Right kidney (tissue), 9 donors: ENCODE measurements around the gene AEBP2.
A peak's percentile ranks its signal among the peaks of the same experiment; 100 is the strongest.
"Not testable (repeated sequence)": the region's sequence is repeated elsewhere in the genome, so short reads cannot be mapped to it uniquely, and the experiment has no call there.

Experiments used
- DNase-seq: peaks from one replicate; pipeline ENCODE4 v3.0.0-alpha.2; 2016
- long read RNA-seq, 8 donors: transcript quantifications; one replicate each; lab custom pipeline, GENCODE V29; 2026

Gene AEBP2, protein sequence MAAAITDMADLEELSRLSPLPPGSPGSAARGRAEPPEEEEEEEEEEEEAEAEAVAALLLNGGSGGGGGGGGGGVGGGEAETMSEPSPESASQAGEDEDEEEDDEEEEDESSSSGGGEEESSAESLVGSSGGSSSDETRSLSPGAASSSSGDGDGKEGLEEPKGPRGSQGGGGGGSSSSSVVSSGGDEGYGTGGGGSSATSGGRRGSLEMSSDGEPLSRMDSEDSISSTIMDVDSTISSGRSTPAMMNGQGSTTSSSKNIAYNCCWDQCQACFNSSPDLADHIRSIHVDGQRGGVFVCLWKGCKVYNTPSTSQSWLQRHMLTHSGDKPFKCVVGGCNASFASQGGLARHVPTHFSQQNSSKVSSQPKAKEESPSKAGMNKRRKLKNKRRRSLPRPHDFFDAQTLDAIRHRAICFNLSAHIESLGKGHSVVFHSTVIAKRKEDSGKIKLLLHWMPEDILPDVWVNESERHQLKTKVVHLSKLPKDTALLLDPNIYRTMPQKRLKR
- long read RNA-seq, donor 1, full-length matches to known transcripts, result 4 of 4 reads
- long read RNA-seq, donor 1, partial matches to known transcripts, result 0 of 4 reads
- long read RNA-seq, donor 1, other reads (novel, unspliced or antisense), result 0 of 4 reads
- long read RNA-seq, donor 2, full-length matches to known transcripts, result 3 of 3 reads
- long read RNA-seq, donor 2, partial matches to known transcripts, result 0 of 3 reads
- long read RNA-seq, donor 2, other reads (novel, unspliced or antisense), result 0 of 3 reads
- long read RNA-seq, donor 3, partial matches to known transcripts, result 0 of 3 reads
- long read RNA-seq, donor 3, other reads (novel, unspliced or antisense), result 0 of 3 reads
- long read RNA-seq, donor 4, full-length matches to known transcripts, result 6 of 6 reads
- long read RNA-seq, donor 4, partial matches to known transcripts, result 0 of 6 reads
- long read RNA-seq, donor 4, other reads (novel, unspliced or antisense), result 0 of 6 reads
- long read RNA-seq, donor 5, full-length matches to known transcripts, result 3 of 3 reads
- long read RNA-seq, donor 5, partial matches to known transcripts, result 0 of 3 reads
- long read RNA-seq, donor 5, other reads (novel, unspliced or antisense), result 0 of 3 reads
- long read RNA-seq, donor 6, full-length matches to known transcripts, result 6 of 6 reads
- long read RNA-seq, donor 6, partial matches to known transcripts, result 0 of 6 reads
- long read RNA-seq, donor 6, other reads (novel, unspliced or antisense), result 0 of 6 reads
- long read RNA-seq, donor 7, full-length matches to known transcripts, result 11 of 16 reads
- long read RNA-seq, donor 7, partial matches to known transcripts, result 5 of 16 reads
- long read RNA-seq, donor 7, other reads (novel, unspliced or antisense), result 0 of 16 reads
- long read RNA-seq, donor 8, full-length matches to known transcripts, result 5 of 5 reads
- long read RNA-seq, donor 8, partial matches to known transcripts, result 0 of 5 reads
- long read RNA-seq, donor 8, other reads (novel, unspliced or antisense), result 0 of 5 reads

DNA sequence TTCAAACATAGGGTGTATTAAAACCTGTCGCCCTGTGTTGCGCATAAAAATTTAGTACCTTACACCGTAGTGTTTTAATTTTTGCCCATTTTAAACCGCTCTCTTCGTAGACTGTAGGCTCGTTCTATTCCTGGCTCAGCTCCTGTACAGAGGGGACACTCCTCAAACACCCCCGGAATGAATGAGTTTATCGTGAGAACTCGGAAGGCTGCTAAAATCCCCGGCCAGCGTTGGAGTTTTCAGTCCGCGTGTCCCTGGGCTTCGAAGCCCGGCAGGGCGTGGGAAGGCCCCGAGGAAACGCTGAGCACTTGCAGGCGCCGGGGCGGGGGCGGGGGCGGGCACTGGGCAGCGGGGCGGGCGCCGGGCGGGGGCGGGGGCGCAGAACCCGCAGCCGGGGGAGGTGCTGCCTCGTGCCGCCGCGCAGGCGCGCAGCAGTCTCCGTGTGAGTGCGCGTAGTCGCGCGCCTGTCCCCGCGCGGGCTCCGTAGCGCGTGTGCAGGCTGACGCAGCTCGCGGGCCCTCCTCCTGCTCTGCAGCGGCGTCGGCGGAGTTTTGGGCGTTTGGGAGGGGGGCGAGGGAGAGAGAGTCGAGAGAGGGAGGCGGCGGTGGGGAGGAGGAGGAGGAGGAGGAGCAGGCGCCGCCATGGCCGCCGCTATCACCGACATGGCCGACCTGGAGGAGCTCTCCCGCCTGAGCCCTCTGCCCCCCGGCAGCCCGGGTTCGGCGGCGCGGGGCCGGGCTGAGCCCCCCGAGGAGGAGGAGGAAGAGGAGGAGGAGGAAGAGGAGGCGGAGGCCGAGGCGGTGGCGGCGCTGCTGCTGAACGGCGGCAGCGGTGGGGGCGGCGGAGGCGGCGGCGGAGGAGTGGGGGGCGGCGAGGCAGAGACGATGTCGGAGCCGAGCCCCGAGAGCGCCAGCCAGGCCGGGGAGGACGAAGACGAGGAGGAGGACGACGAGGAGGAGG lies at the start of gene AEBP2:
Gene AEBP2, plus strand, starts transcription at position 434 of the 960 bp plus-strand sequence. Its CDS starts 208 bp downstream, at position 642.
- DNase-seq, result peak; percentile 91

DNA sequence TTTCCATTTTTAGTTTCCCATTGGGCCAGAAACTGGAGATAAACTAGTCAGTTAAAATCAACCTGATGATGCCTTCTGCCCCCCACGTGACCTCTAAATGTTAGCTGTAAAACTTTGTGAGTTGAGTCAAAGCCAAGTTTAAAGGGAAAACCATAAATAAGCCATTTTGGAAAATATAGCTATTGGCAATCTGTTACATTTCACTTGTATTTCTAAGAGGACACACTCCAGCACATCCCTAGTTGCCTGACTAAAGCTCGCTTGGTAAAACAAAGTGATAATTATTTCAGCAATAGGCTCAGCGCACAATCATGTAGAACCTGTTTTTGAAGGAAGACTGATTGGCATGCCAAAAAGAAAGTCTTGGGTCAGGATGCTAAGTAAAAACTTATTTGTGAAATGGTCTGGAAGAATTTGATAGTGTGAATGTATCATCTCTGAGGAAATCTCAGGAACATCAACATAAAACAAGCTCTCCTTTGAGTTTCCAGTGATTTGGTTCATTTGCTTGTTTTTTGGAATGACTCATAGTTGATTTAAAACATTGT lies 49.2 kb upstream of the AEBP2 start:
- DNase-seq, result no peak

DNA sequence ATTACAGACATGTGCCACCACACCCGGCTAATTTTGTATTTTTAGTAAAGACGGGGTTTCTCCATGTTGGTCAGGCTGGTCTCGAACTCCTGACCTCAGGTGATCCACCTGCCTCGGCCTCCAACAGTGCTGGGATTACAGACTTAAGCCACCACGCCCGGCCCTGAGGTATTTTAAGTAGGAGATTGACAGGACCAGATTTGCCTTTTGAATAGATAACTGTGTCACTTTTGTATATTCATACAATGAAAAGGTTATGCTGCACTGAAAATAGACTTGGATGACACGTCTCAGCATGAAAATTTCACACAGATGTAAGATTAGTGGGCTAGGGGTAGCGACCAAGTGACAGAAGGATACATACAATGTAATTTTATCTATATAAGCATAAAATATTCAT lies 46.6 kb upstream of the AEBP2 start:
- not testable (repeated sequence) for DNase-seq

DNA sequence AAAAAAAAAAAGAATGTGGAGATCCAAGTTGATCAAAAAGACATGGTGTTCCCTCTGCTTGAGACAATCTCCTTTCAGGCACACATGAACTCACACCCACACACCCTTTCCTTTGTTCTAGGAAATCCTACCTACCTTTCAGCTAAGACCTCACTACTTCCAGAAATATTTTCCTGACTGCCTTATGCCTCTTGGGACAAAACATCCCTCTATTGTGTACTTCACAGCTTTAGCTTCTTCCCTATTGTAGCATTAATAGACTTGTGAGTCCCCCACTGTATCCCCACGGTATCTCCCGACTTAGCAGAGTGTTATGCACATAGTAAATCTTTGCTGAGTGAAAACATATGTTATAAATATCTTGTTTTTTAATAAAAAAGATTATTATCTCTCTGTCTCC lies 44.9 kb upstream of the AEBP2 start:
- no peak for DNase-seq

DNA sequence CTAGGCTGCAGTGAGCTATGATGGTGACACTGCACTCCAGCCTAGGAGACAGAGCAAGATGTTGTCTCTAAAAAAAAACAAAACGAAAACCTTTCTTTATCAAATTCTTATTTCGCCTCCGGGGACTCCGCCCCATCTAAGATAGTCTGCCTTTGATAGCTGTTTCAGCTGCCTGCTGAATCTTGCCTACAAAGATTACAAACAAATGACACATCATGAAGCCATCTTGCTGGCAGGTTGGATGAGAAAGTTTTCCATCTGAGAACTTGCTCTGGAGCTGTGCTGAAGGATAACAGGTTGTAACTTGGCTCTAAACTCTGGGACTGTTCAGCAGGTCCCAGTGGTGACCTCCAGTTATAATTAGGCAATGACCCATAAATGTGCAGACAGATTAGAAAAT lies 41.8 kb upstream of the AEBP2 start:
- no peak for DNase-seq

DNA sequence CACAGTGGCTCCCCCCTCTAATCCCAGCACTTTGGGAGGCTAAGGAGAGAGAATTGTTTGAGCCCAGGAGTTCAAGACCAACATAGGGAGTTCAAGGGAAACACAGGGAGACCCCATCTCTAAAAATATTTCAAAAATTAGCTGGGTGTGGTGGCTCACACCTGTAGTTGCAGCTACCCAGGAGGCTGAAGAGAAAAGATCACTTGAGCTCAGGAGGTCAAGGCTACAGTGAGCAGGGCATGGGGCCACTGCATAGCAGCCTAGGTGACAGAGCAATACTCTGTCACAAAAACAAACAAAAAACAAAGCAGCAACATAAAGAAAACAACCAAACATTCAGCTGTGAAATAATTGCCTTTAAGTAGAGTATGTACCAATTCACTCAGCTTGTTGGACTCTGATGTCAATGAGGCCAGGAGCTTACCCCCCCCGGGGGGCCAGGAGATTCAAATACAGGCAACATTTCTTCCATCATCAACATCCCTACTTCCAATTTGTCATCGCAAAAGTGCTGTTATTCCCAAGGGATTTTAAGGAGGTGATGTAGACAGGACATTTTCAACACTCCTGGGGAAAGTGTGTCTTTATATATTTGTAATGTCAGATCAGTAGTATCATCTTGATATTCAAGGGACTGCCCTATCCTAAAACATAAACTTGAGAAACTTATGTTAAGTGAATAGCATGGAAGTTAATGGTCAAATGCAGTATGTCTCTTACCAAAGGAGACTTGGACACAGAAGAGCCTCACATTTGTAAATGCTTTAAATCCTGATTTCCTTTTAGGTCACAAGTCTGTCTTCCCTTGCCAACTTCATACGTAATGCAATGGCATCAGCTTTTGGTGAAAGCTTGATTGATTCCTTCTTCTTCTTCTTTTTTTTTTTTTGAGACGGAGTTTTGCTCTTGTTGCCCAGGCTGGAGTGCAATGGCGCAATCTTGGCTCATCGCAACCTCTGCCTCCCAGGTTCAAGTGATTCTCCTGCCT lies 40.6 kb upstream of the AEBP2 start:
- no peak for DNase-seq

DNA sequence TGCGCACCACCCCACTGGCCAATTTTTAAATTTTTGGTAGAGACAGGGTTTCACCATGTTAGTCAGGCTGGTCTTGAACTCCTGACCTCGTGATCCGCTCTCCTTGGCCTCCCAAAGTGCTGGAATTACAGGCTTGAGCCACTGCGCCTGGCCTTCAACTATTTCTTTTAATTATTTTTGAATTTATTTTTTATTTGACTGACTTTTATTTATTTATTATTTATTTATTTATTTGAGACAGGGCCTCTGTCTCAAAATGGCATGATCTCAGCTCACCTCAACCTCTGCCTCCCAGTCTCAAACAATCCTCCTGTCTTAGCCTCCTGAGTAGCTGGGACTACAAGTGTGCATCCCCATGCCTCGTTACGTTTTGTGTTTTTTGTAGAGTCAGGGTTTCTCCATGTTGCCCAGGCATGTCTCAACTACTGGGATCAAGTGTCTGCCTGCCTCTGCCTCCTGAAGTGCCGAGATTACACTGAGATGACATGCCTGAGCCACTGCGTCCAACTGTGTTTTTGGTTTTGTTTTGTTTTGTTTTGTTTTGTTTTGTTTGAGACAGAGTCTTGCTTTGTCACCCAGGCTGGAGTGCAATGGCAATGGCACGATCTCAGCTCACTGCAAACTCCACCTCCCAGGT lies 38.5 kb upstream of the AEBP2 start:
- not testable (repeated sequence) for DNase-seq

DNA sequence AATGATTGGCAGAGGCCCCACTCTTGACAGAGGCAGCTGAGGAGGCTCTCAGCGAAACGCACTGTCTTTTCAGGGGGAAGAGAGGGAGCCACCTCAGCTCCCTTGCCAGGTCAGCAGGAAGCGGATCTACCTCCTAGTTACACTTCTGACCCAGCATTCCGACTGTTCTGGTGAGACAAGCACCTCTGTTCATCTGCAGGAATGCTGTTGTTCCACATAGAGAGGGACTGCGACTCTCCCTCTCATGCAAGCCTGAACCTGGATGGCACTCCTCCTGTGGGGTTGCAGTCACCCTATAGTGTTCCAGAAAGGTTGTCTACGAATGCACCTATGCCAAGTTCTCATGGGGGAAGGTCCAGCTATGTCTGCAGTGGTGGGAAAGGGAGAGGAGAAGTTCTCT lies 37.1 kb upstream of the AEBP2 start:
- DNase-seq, result no peak

DNA sequence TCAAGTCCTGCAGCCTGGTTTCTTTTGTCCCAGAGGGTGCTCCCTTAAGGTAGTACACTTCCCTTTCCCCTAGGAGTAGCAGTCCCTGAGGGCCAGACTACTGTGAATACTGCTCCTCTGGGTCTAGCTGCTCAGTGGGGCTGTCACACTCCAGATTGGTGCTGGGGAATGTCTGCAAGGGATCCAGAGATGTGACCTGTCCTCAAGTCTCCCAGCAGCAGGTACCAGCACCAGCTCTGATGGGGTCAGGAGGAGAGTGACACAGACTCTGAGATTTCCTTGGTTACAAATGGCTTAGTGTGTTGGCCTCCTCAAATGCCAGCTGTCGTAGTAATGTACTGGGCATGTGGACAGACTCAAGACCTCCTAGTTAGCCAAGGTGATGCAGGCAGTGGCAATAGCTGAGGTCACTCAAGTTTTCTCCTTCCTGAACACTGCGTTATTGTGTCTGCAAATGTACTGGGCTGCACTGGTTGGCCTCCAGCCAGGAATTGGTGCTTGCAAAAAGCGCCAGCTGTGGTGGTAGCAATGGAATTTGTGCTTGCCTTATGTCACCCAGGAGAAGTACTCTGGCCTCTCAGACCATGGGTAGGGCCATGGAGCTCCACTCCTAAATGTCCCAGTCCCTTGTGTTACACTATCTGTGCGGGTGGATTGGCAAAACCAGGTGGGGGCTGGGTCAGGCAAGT lies 36.4 kb upstream of the AEBP2 start:
- no peak for DNase-seq

DNA sequence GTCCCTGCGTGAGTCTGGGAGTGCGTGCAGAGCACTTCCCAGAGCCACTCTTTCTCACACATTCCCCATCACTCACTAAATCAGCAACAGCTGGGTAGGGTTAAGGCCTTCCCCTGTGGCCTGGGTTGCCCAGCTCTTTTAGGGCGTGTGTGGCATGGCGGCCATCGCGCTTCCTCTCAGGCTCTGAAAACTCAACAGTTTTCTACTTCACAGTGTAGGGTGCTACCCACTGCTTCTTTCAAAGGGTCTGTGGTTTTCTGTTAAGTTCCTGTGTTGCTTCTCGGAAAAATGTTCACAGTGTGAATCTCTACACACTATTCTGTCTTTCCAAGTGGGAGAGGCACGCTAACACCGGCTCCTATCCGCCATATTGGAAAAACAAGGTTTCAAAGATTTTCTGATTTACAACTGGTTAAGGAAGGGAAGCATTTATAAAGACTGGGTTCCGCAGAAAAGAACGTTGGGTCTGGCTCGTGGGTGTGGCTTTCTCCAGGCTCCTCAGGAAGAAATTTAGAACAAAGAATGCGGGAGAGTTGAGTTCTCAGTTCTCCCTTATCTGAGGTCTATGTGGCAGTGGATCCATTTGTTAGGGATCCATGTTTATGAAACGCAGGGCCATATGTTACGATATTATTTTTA lies 34.9 kb upstream of the AEBP2 start:
- DNase-seq, result no peak

DNA sequence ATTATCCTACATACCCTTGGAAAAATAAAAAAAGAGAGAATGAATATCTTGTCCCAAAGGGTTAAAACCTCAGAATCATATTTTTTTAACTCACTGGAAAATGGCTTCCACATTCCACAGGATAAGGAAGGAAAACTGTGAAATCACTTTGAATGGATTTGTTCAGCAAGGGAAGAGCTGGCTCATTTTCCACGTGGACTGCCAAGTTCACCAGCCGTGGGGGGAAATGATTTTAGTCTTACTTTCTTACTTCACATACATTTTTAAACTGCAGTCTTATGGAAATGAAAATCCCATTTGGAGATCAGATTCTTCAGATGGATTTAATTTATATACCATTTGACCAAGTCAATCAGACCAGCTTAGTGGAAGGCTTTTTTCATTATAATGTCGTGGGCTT lies 29.9 kb upstream of the AEBP2 start:
- no peak for DNase-seq

DNA sequence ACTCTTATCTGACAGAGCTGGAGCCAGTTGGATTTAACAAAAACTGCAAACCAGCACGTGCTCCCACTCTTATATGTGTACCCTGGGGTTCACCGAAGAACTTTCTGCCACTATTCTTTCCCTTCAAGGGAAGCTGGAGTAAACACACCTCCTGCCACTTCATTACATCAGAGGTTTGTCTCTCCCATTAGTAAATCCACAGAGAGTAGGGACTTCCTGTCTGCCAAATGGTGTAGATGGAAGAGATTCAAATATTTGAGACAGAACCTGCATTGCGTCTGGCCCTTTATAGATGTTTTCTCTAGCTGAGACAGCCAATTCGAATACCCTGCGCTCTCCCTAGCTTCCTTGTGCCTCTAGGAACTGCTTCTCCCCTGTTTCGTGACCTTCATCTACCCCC lies 29.1 kb upstream of the AEBP2 start:
- DNase-seq, result no peak

DNA sequence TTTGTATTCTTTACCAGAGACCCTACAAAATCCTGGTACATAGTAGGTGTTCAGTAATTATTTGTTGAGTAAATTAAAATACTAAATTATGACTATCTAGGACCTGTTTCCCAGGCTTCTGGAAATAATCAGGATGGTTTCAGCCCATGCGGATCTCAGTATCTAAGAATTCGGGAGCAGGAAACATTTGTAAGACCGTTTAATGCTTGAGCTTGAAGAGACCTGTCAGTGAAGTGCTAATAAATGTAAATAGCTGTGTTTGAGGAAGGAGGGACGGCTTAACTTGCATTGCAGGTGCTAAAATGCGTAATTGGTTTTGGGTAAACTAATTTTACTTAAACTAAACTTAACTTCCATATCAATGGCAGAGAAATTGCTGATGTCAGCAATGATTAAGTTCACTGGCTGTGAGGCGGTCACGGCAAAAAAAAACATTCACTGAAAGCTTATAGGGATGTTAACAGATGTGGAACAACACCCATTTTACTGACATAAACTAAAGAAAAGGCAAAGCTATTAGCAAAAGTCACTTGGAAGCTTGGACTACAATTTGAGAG lies 28.6 kb upstream of the AEBP2 start:
- no peak for DNase-seq

DNA sequence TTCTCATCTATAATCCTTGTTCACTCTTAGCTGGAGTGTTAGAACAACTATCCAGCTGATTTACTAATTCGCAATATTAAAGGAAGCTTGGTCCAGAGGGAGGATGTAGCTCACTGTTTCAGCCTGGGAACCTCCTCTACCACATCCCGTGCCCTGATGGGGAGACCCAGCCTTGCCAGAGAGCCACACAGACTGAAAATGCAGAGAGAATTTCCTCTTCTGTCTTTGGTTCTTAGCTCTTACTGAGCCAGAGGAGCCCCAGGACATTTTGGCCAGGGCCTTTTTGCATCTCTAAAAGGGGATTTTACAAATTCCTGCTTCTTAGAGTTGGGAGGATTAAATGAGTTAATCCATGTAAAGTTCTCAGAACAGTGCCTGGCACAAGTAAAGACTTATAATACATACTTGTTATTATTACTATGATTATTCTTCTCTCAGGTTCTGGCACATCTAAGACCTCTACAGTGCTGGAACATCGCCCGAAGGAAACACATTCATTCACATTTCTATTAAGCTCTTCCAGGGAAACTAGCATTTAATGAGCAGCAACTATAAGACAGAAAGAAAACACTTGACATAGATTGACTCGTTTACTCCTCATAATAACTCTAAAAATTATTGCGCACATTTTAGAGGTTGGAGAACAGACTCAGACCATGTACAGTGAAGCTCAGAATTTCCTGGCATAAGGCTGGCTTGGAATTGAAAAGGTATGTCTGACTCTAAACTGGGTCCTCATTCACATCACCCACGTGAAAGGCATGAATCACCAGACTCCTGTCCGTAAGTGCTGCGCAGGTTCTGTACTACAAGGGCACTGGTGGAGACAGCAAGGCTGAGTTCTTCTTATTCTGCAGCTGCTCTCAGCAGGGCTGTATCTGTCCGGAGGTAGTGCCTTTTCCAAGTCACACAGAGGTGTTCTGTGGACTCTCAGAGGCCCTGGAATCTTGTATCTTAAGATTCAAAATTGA lies 27.8 kb upstream of the AEBP2 start:
- no peak for DNase-seq

DNA sequence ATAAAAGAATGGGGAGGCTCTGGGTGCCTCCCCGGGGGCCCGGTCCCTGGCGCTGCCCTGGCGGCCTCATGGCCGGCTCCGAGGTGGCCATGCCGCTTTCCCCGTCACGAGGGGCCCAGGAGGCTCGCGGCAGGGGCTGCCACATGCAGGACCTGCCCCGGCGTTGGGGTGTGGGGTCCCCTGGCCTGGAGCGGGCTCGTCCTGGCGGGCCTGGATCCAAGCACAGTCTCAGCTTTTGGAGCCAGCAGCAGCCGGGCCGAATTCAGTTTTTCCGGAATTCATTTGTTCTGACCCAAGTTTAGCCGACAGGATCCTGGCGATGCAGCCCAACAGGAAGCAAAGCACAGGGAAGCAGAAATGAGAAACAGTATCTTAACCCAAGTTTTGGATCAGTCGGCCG lies 26.4 kb upstream of the AEBP2 start:
- DNase-seq, result no peak

DNA sequence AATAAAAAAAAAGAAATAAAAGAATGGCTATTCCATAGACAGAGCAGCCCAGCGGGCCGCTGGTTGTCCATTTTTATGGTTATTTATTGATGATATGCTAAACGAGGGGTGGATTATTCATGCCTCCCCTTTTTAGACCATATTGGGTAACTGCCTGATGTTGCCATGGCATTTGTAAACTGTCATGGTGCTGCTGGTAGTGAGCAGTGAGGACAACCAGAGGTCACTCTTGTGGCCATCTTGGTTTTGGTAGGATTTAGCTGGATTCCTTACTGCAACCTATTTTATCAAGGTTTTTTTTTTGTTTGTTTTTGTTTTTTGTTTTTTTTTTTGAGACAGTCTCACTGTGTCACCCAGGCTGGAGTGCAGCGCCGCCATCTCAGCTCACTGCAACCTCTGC lies 25.7 kb upstream of the AEBP2 start:
- not testable (repeated sequence) for DNase-seq
